Renal pelvis (tissue), 4 donors: ENCODE results near the gene TEAD3. TPM values are rescaled to one million over a fixed set of nuclear protein-coding genes. Genes with fewer than 3 reads are reported as not detected.

ENCODE experiments used
- DNase-seq: peaks from one replicate; pipeline ENCODE4 v3.0.0-alpha.2; 2013
- polyA plus RNA-seq, 3 donors: library from polyadenylated mRNA; unstranded; fragments of 120-200 nt; gene quantifications; one replicate each; pipeline ENCODE4 v1.2.1, GENCODE V29; 2013; ENCODE audit not compliant: insufficient read length in 3 of 3

The TEAD3 gene
- polyA plus RNA-seq, 3 donors = 52.8 to 62.5 (median 53.0) TPM

GRCh38 chr6:35477551-35478179, 19.2 kb downstream of the TEAD3 start:
- DNase-seq = no peak

GRCh38 chr6:35477028-35477427, 19.9 kb downstream of the TEAD3 start:
- no peak for DNase-seq

- DNase-seq = no peak
These were observed 20.9 kb downstream of the TEAD3 start for GRCh38 chr6:35476004-35476403.

GRCh38 chr6:35475573-35475972, 21.3 kb downstream of the TEAD3 start:
- no peak for DNase-seq

GRCh38 chr6:35474942-35475570, 21.8 kb downstream of the TEAD3 start:
- no peak for DNase-seq

GRCh38 chr6:35474131-35474941, 22.5 kb downstream of the TEAD3 start:
- DNase-seq = no peak

- DNase-seq = no peak
These were observed 23.1 kb downstream of the TEAD3 start for GRCh38 chr6:35473850-35474130.

GRCh38 chr6:35473075-35473849, 23.6 kb downstream of the TEAD3 start:
- no peak for DNase-seq

- DNase-seq = no peak
These were observed 25.0 kb downstream of the TEAD3 start for GRCh38 chr6:35471836-35472345.

- no peak for DNase-seq
These were observed 26.2 kb downstream of the TEAD3 start for GRCh38 chr6:35470663-35471120.

- DNase-seq = no peak
These were observed 26.9 kb downstream of the TEAD3 start for GRCh38 chr6:35469751-35470662.

- DNase-seq = no peak
These were observed 27.7 kb downstream of the TEAD3 start for GRCh38 chr6:35468980-35469750.

GRCh38 chr6:35468181-35468979, 28.5 kb downstream of the TEAD3 start, which contains the start of gene RPL10A:
RPL10A (plus strand) TSS chr6:35468401; CDS start chr6:35468435, 34 bp downstream.
- peak; percentile 97 for DNase-seq

- DNase-seq = no peak
These were observed 31.2 kb downstream of the TEAD3 start for GRCh38 chr6:35465646-35466045.

- no peak for DNase-seq
These were observed 33.6 kb downstream of the TEAD3 start for GRCh38 chr6:35463292-35463691.

- no peak for DNase-seq
These were observed 35.6 kb downstream of the TEAD3 start for GRCh38 chr6:35461270-35461669.

GRCh38 chr6:35457907-35458306, 39.0 kb downstream of the TEAD3 start:
- no peak for DNase-seq

GRCh38 chr6:35454391-35455110, 42.3 kb downstream of the TEAD3 start:
- DNase-seq = no peak

- no peak for DNase-seq
These were observed 43.6 kb downstream of the TEAD3 start for GRCh38 chr6:35453236-35453635.
